ENCODE results near the gene MTARC2.
"Not testable (repeated sequence)": the region's sequence is repeated elsewhere in the genome, so short reads cannot be mapped to it uniquely, and the experiment has no call there.

DNA sequence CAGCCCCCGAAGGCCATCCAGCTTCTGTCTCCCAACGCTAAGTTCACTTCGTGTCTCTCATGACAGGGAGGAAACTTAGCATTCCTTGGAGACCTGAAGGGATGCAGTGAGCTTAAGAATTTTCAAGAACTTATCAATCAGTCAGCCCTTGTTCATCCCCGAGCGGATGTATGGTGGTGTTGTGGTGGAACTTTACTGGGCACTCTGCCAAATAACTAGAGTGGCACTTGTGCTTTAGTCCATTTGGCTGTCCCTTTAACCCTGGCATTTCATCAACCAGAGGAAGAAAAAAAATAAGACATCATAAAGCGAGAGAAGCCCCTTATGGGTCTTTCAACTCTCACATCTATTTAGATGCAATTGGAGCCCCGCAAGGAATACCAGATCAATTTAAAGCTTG, 26.9 kb upstream of the MTARC2 start:
- TF ChIP-seq ZNF484 (CRISPR knock-in tag; IDR thresholded peaks at IDR 0.05; ENCODE audit: borderline replicate concordance, low read depth); NFIC (IDR thresholded peaks at IDR 0.05; ENCODE audit: low read length); ZNF441 (CRISPR knock-in tag; IDR thresholded peaks at IDR 0.05; ENCODE audit: borderline replicate concordance); CHD2 (IDR thresholded peaks at IDR 0.05; ENCODE audit: low read depth, low read length); ZNF235 (CRISPR knock-in tag; IDR thresholded peaks at IDR 0.05; ENCODE audit: borderline replicate concordance); SMYD3 (CRISPR knock-in tag; IDR thresholded peaks at IDR 0.05); MED8 (CRISPR knock-in tag; IDR thresholded peaks at IDR 0.05; ENCODE audit: insufficient replicate concordance); MAFK (conservative IDR thresholded peaks at IDR 0.05 in 1 of 2, IDR thresholded peaks at IDR 0.05 in 1 of 2; ENCODE audit: low read length in 2 of 2): not testable (repeated sequence)
- TF ChIP-seq, protein P1, sequence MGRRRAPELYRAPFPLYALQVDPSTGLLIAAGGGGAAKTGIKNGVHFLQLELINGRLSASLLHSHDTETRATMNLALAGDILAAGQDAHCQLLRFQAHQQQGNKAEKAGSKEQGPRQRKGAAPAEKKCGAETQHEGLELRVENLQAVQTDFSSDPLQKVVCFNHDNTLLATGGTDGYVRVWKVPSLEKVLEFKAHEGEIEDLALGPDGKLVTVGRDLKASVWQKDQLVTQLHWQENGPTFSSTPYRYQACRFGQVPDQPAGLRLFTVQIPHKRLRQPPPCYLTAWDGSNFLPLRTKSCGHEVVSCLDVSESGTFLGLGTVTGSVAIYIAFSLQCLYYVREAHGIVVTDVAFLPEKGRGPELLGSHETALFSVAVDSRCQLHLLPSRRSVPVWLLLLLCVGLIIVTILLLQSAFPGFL (CRISPR knock-in tag; IDR thresholded peaks at IDR 0.05) = not testable (repeated sequence)
- TF ChIP-seq, protein P2, sequence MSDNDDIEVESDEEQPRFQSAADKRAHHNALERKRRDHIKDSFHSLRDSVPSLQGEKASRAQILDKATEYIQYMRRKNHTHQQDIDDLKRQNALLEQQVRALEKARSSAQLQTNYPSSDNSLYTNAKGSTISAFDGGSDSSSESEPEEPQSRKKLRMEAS (IDR thresholded peaks at IDR 0.05) = not testable (repeated sequence)
- TF ChIP-seq, protein P3, sequence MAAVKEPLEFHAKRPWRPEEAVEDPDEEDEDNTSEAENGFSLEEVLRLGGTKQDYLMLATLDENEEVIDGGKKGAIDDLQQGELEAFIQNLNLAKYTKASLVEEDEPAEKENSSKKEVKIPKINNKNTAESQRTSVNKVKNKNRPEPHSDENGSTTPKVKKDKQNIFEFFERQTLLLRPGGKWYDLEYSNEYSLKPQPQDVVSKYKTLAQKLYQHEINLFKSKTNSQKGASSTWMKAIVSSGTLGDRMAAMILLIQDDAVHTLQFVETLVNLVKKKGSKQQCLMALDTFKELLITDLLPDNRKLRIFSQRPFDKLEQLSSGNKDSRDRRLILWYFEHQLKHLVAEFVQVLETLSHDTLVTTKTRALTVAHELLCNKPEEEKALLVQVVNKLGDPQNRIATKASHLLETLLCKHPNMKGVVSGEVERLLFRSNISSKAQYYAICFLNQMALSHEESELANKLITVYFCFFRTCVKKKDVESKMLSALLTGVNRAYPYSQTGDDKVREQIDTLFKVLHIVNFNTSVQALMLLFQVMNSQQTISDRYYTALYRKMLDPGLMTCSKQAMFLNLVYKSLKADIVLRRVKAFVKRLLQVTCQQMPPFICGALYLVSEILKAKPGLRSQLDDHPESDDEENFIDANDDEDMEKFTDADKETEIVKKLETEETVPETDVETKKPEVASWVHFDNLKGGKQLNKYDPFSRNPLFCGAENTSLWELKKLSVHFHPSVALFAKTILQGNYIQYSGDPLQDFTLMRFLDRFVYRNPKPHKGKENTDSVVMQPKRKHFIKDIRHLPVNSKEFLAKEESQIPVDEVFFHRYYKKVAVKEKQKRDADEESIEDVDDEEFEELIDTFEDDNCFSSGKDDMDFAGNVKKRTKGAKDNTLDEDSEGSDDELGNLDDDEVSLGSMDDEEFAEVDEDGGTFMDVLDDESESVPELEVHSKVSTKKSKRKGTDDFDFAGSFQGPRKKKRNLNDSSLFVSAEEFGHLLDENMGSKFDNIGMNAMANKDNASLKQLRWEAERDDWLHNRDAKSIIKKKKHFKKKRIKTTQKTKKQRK (IDR thresholded peaks at IDR 0.05; ENCODE audit: low read length) = not testable (repeated sequence)

Data from HepG2 (cell line).